ENCODE results near the gene TSPAN31.

The TSPAN31 gene

GRCh38 chr12:57797933-57798332 lies 53.1 kb downstream of the TSPAN31 start:
- DNase-seq, result no peak

All from CD4-positive, alpha-beta T cell treated with Interleukin-10 for 1 hour (primary cell).